Rectal smooth muscle tissue (tissue), 1 donor: ENCODE data around the gene DGCR8.

Experiments used
- H3K27ac ChIP-seq: one replicate; pipeline ENCODE4 v1.7.0; 2013; ENCODE audit warnings: low read depth, low read length, inconsistent platforms
- H3K27me3 ChIP-seq: one replicate; pipeline ENCODE4 v1.7.0; 2013; ENCODE audit warnings: low read length; ENCODE audit not compliant: control insufficient read depth, insufficient read depth
- H3K36me3 ChIP-seq: one replicate; pipeline ENCODE4 v1.7.0; 2013; ENCODE audit warnings: low read length; ENCODE audit not compliant: control insufficient read depth, insufficient read depth
- H3K4me1 ChIP-seq: one replicate; pipeline ENCODE4 v1.7.0; 2013; ENCODE audit warnings: low read length; ENCODE audit not compliant: control insufficient read depth, insufficient read depth
- H3K4me3 ChIP-seq: one replicate; pipeline ENCODE4 v1.7.0; 2013; ENCODE audit warnings: low read length
- H3K9ac ChIP-seq: one replicate; pipeline ENCODE4 v1.7.0; 2013; ENCODE audit warnings: low read length

The DGCR8 gene

GRCh38 chr22:20106205-20106848 is 26.3 kb downstream of the DGCR8 start:
- no peak overlapping the region for H3K9ac ChIP-seq
- no peak overlapping the region for H3K27ac ChIP-seq
- no peaks in the 10 kb centered on the region for H3K4me1 ChIP-seq
- H3K4me3 ChIP-seq, result no peak overlapping the region
- H3K27me3 ChIP-seq, result no peaks in the 10 kb centered on the region
- peaks cover 58% of the 10 kb centered on the region for H3K36me3 ChIP-seq

GRCh38 chr22:20106849-20107237 is 26.8 kb downstream of the DGCR8 start:
- Histone ChIP-seq H3K36me3 (peaks cover 59% of the 10 kb centered on the region), H3K27ac (no peak overlapping the region), H3K4me3 (no peak overlapping the region), H3K27me3 (no peaks in the 10 kb centered on the region), H3K9ac (no peak overlapping the region), H3K4me1 (no peaks in the 10 kb centered on the region)

GRCh38 chr22:20107471-20107901 is 27.4 kb downstream of the DGCR8 start:
- H3K9ac ChIP-seq, result no peak overlapping the region
- no peaks in the 10 kb centered on the region for H3K27me3 ChIP-seq
- no peak overlapping the region for H3K4me3 ChIP-seq
- no peaks in the 10 kb centered on the region for H3K4me1 ChIP-seq
- no peak overlapping the region for H3K27ac ChIP-seq
- H3K36me3 ChIP-seq, result peaks cover 58% of the 10 kb centered on the region

- no peaks in the 10 kb centered on the region for H3K27me3 ChIP-seq
- no peak overlapping the region for H3K27ac ChIP-seq
- H3K4me1 ChIP-seq, result no peaks in the 10 kb centered on the region
- H3K9ac ChIP-seq, result no peak overlapping the region
- peaks cover 61% of the 10 kb centered on the region for H3K36me3 ChIP-seq
- H3K4me3 ChIP-seq, result no peak overlapping the region
These were observed 28.1 kb downstream of the DGCR8 start for GRCh38 chr22:20107951-20108756.

- H3K4me3 ChIP-seq, result no peak overlapping the region
- no peak overlapping the region for H3K9ac ChIP-seq
- H3K27me3 ChIP-seq, result no peaks in the 10 kb centered on the region
- H3K36me3 ChIP-seq, result peaks cover 64% of the 10 kb centered on the region
- no peak overlapping the region for H3K27ac ChIP-seq
- H3K4me1 ChIP-seq, result no peaks in the 10 kb centered on the region
These were observed 28.8 kb downstream of the DGCR8 start for GRCh38 chr22:20108757-20109230.

- Histone ChIP-seq H3K27ac (no peak overlapping the region), H3K27me3 (no peaks in the 10 kb centered on the region), H3K4me3 (no peak overlapping the region), H3K36me3 (peaks cover 63% of the 10 kb centered on the region), H3K9ac (no peak overlapping the region), H3K4me1 (no peaks in the 10 kb centered on the region)
These were observed 29.6 kb downstream of the DGCR8 start for GRCh38 chr22:20109411-20110358.

- Histone ChIP-seq H3K27me3 (no peaks in the 10 kb centered on the region), H3K4me3 (no peak overlapping the region), H3K36me3 (peaks cover 61% of the 10 kb centered on the region), H3K27ac (no peak overlapping the region), H3K4me1 (no peaks in the 10 kb centered on the region), H3K9ac (no peak overlapping the region)
These were observed 30.4 kb downstream of the DGCR8 start for GRCh38 chr22:20110359-20110985.

- Histone ChIP-seq H3K27me3 (no peaks in the 10 kb centered on the region), H3K9ac (no peak overlapping the region), H3K4me3 (no peak overlapping the region), H3K36me3 (peaks cover 55% of the 10 kb centered on the region), H3K4me1 (no peaks in the 10 kb centered on the region), H3K27ac (no peak overlapping the region)
These were observed 31.1 kb downstream of the DGCR8 start for GRCh38 chr22:20111045-20111688.

- Histone ChIP-seq H3K36me3 (peaks cover 47% of the 10 kb centered on the region), H3K27ac (no peak overlapping the region), H3K4me1 (peaks cover 3% of the 10 kb centered on the region), H3K9ac (no peak overlapping the region), H3K4me3 (no peak overlapping the region), H3K27me3 (no peaks in the 10 kb centered on the region)
These were observed 31.9 kb downstream of the DGCR8 start for GRCh38 chr22:20111689-20112622.

- H3K36me3 ChIP-seq, result peaks cover 38% of the 10 kb centered on the region
- H3K9ac ChIP-seq, result no peak overlapping the region
These were observed 32.8 kb downstream of the DGCR8 start for GRCh38 chr22:20112623-20113511.

More at GRCh38 chr22:20112623-20113511, 32.8 kb downstream of the DGCR8 start:
- H3K4me3 ChIP-seq, result no peak overlapping the region
- H3K4me1 ChIP-seq, result peaks cover 3% of the 10 kb centered on the region
- no peak overlapping the region for H3K27ac ChIP-seq
- no peaks in the 10 kb centered on the region for H3K27me3 ChIP-seq
